GM12878 (cell line): ENCODE data around the gene SIRT2. TPM values are rescaled to one million over a fixed set of nuclear protein-coding genes. Genes with fewer than 3 reads are reported as not detected.

ENCODE experiments used
- CHD2 ChIP-seq: IDR thresholded peaks from 2 replicates; pipeline ENCODE4 v1.6.1; 2011; ENCODE audit warnings: low read depth, low read length, improper control_type of control experiment, borderline replicate concordance
- CTCF ChIP-seq, 3 experiments: IDR thresholded peaks in 2 of 3; conservative IDR thresholded peaks in 1 of 3; 2 replicates each; pipeline ENCODE4 v1.5.1; 2011; ENCODE audit warnings: low read depth in 3 of 3, low read length in 3 of 3, mild to moderate bottlenecking in 3 of 3, control low read depth in 2 of 3, moderate library complexity in 2 of 3, inconsistent platforms in 1 of 3, mixed read lengths in 1 of 3; ENCODE audit not compliant: control insufficient read depth in 2 of 3, insufficient read depth in 1 of 3; ENCODE audit errors: extremely low read depth in 1 of 3
- CUX1 ChIP-seq: IDR thresholded peaks from 2 replicates; pipeline ENCODE4 v1.6.1; 2012; ENCODE audit warnings: improper control_type of control experiment, low read depth, low read length; ENCODE audit not compliant: insufficient replicate concordance
- EED ChIP-seq: sonication (generic); IDR thresholded peaks from 2 replicates; pipeline ENCODE4 v1.6.1; 2016; ENCODE audit warnings: antibody characterized with exemption, low read depth
- NKRF ChIP-seq: fragments of 450-650 bp; conservative IDR thresholded peaks from 2 replicates; pipeline ENCODE4 v1.6.1; 2017; ENCODE audit warnings: mild to moderate bottlenecking, moderate library complexity
- NRF1 ChIP-seq: conservative IDR thresholded peaks from 2 replicates; pipeline ENCODE4 v1.6.1; 2011; ENCODE audit warnings: mild to moderate bottlenecking, low read depth, low read length, improper control_type of control experiment
- PAX5 ChIP-seq: IDR thresholded peaks from 2 replicates; pipeline ENCODE4 v1.6.1; 2011; ENCODE audit warnings: low read depth, low read length, borderline replicate concordance
- POLR2A ChIP-seq: IDR thresholded peaks from 2 replicates; pipeline ENCODE4 v1.6.1; 2011; ENCODE audit warnings: low read depth, mild to moderate bottlenecking, low read length
- SKIL ChIP-seq: fragments of 450-650 bp; IDR thresholded peaks from 2 replicates; pipeline ENCODE4 v1.6.1; 2017; ENCODE audit warnings: mild to moderate bottlenecking, low read depth, inconsistent platforms; ENCODE audit not compliant: poor library complexity, severe bottlenecking
- SMC3 ChIP-seq: IDR thresholded peaks from 2 replicates; pipeline ENCODE4 v1.6.1; 2011; ENCODE audit warnings: low read length, improper control_type of control experiment, borderline replicate concordance
- ZNF687 ChIP-seq: fragments of 450-650 bp; IDR thresholded peaks from 2 replicates; pipeline ENCODE4 v1.6.1; 2017; ENCODE audit warnings: mild to moderate bottlenecking, moderate library complexity
- polyA plus RNA-seq, 11 experiments: library from polyadenylated mRNA; depleted of rRNA in 4 of 11; unstranded in 6 of 11; stranded (reverse) in 5 of 11; fragments of >200 nt; fragmentation: Nextera tagmentation in 4 of 11; fragmentation: Illumina TruSeq in 1 of 11; extraction: Ambion mirVana in 4 of 11; extraction: Trizol in 1 of 11; gene quantifications; 1 replicate in 1 of 11; 2 replicates in 10 of 11; pipeline versions ENCODE4 v1.2.1 to v1.2.3, GENCODE V29; 2011 to 2016; ENCODE audit warnings: inconsistent platforms in 2 of 11, missing spikeins in 2 of 11, low read depth in 1 of 11
- total RNA-seq, 4 experiments: library from RNA; depleted of rRNA in 3 of 4; stranded (reverse); fragments of >200 nt in 3 of 4; fragmentation: Illumina TruSeq in 1 of 4; extraction: Trizol in 1 of 4; gene quantifications; 2 replicates each; pipeline versions ENCODE4 v1.2.1 to v1.2.3, GENCODE V29; 2013 to 2021

SIRT2 gene
- total and polyA plus RNA-seq, 10 of the 15 experiments (the other 5 are each of a cell fraction or from before 2014, with no cell fraction given) = 1.4 to 38.7 (median 24.1) TPM

- no peak for TF ChIP-seq CUX1
- no peak for TF ChIP-seq SKIL
- no peak for TF ChIP-seq EED
- no peak for TF ChIP-seq SMC3
- TF ChIP-seq ZNF687 = no peak
- no peak for TF ChIP-seq NKRF
- TF ChIP-seq POLR2A = peak; percentile 48
- TF ChIP-seq CHD2 = no peak
- TF ChIP-seq NRF1 = no peak
- no peak for TF ChIP-seq CTCF (IDR thresholded peaks at IDR 0.05 in 2 of 3, conservative IDR thresholded peaks at IDR 0.05 in 1 of 3; ENCODE audit: control insufficient read depth in 2 of 3, extremely low read depth in 1 of 3, insufficient read depth in 1 of 3, low read depth in 3 of 3, low read length in 3 of 3)
- no peak for TF ChIP-seq PAX5
Measured at GRCh38 chr19:38838986-38839761, 60.2 kb downstream of the SIRT2 start (continued).
